WI38 (cell line): ENCODE results near the gene MCM6.

Experiments
- H3K4me3 ChIP-seq: 2 replicates; pipeline ENCODE4 v1.5.1; 2011; ENCODE audit warnings: low read depth, mild to moderate bottlenecking, control low read depth, low read length
- TF ChIP-seq, protein P1 (sequence below): IDR thresholded peaks from 2 replicates; pipeline ENCODE4 v1.5.1; 2012; ENCODE audit warnings: low read depth, mild to moderate bottlenecking, control low read depth, low read length

The MCM6 gene

DNA sequence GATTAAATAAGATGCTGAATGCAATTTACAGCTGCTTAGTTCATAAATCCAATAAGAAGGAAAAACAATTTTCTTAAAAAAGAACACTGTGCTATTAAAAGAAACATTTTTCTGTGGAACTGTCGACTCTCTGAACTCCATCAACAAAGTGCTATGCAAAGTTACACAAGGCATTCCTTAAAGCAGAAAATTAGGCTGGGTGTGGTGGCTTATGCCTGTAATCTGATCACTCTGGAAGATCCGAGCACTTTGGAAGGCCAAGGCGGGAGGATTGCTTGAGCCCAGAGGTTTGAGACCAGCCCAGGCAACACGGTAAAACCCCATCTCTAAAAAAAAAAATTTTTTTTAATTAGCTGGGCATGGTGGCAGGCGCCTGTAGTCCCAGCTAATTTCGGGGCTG lies 13.0 kb downstream of the MCM6 start:
- TF ChIP-seq, protein P1, sequence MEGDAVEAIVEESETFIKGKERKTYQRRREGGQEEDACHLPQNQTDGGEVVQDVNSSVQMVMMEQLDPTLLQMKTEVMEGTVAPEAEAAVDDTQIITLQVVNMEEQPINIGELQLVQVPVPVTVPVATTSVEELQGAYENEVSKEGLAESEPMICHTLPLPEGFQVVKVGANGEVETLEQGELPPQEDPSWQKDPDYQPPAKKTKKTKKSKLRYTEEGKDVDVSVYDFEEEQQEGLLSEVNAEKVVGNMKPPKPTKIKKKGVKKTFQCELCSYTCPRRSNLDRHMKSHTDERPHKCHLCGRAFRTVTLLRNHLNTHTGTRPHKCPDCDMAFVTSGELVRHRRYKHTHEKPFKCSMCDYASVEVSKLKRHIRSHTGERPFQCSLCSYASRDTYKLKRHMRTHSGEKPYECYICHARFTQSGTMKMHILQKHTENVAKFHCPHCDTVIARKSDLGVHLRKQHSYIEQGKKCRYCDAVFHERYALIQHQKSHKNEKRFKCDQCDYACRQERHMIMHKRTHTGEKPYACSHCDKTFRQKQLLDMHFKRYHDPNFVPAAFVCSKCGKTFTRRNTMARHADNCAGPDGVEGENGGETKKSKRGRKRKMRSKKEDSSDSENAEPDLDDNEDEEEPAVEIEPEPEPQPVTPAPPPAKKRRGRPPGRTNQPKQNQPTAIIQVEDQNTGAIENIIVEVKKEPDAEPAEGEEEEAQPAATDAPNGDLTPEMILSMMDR, result no peak
- H3K4me3 ChIP-seq, result no peak overlapping the region

DNA sequence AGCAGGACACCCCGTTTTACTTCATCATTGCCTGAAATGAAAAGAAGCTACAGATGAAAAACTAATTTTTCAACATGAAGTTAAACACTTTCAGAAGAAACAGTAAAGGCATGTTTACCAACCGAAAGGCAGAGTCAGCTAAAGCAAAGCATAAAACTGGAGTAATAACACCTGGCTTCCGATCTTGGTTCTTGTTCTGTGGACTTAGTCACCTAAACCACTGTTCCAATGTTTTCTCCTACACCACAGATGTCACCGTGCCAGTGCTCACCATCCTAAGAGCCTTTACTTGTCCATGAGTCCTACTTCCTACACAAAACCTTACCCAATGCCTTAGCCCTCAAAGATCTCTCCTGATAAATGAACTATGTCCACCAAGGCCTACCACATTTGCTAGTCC lies 13.5 kb downstream of the MCM6 start:
- H3K4me3 ChIP-seq, result no peak overlapping the region
- TF ChIP-seq, protein P1, result no peak

GRCh38 chr2:135853401-135853800 lies 22.8 kb downstream of the MCM6 start:
- no peak overlapping the region for H3K4me3 ChIP-seq
- TF ChIP-seq, protein P1, result no peak

GRCh38 chr2:135851858-135852257 lies 24.4 kb downstream of the MCM6 start:
- no peak overlapping the region for H3K4me3 ChIP-seq
- TF ChIP-seq, protein P1, result no peak

DNA sequence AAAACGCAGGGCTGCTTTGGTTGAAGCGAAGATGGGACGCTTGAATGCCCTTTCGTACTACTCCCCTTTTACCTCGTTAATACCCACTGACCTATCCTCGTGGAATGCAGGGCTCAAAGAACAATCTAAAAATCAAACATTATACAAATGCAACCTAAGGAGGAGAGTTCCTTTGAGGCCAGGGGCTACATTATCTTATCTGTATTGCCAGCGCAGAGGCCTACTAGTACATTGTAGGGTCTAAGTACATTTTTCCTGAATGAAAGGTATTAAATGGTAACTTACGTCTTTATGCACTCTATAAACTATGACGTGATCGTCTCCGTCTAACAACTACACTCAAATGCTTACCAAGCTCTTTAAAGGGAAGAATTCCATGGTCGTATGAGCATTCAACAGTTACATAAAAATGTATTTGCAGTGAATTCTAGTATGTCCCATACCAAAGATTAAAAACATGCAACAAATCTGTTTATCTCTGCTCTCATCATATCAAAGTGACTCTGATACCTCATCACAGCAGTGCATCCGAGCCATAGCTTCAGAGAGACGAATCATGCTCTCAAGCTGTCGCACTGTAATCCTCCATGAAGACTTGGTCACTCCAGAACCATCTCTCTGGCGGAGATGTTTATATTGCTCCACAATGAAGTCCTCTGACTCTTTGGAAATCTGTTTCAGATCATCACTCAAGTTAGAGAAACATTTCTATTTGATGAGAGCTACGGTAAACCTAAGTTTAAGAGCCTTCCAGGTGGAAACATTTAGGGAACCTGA lies 25.2 kb downstream of the MCM6 start:
- TF ChIP-seq, protein P1, result no peak
- H3K4me3 ChIP-seq, result no peak overlapping the region

DNA sequence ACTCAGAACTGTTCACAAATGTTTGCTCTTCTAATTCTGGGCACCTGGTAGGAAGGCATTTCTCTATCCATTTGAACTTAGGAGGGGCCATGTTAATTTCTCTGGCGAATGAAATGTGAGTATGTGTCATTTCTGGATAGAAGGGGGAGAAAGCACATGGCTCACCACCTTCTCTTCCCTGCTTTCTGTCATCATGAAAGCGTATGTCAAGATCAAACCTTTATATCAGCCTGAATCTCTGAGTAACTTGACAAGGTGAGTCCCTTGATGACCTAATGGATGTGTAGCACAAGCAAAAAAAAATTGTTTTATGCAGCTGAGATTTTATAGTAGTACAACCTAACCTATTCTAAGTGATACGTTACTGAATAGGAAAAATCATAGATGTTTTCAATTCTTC lies 27.2 kb downstream of the MCM6 start:
- TF ChIP-seq, protein P1, result no peak

GRCh38 chr2:135845997-135846396 lies 30.2 kb downstream of the MCM6 start:
- TF ChIP-seq, protein P1, result no peak
- no peak overlapping the region for H3K4me3 ChIP-seq

More for the DNA sequence above, 27.2 kb downstream of the MCM6 start:
- no peak overlapping the region for H3K4me3 ChIP-seq
